Astrocyte of the spinal cord (primary cell): ENCODE results near the gene GAS7.

Experiments
- DNase-seq: peaks from one replicate; pipeline ENCODE4 v3.0.0; 2011; ENCODE audit warnings: low read depth, low spot score
- H3K4me3 ChIP-seq: 2 replicates; pipeline ENCODE4 v1.5.1; 2011; ENCODE audit warnings: low read depth, mild to moderate bottlenecking, low read length, moderate library complexity
- CTCF ChIP-seq: IDR thresholded peaks from 2 replicates; pipeline ENCODE4 v1.5.1; 2012; ENCODE audit warnings: low read depth, mild to moderate bottlenecking, low read length, inconsistent platforms
- in situ Hi-C: cut with HindIII; loops from 2 replicates; pipeline ENCODE4 v1.10.0; 2017; ENCODE audit warnings: low sequenced_read_pairs

GAS7 gene

GRCh38 chr17:9973669-9974447, 224.5 kb downstream of the GAS7 start:
- no peak for TF ChIP-seq CTCF
- H3K4me3 ChIP-seq, result no peak overlapping the region
- peak; percentile 4 for DNase-seq
- in situ Hi-C loops, result no loop called here

- in situ Hi-C loops, result no loop called here
- TF ChIP-seq CTCF, result no peak
- H3K4me3 ChIP-seq, result no peak overlapping the region
- peak; percentile 42 for DNase-seq
Observed at GRCh38 chr17:9971991-9972390, 226.4 kb downstream of the GAS7 start.

- no peak for DNase-seq
- H3K4me3 ChIP-seq, result no peak overlapping the region
- no peak for TF ChIP-seq CTCF
- in situ Hi-C loops, result no loop called here
Observed at GRCh38 chr17:9969301-9969935, 229.0 kb downstream of the GAS7 start.

GRCh38 chr17:9968881-9969280, 229.5 kb downstream of the GAS7 start:
- TF ChIP-seq CTCF, result no peak
- in situ Hi-C loops, result no loop called here
- DNase-seq, result peak; percentile 33
- no peak overlapping the region for H3K4me3 ChIP-seq

- no peak overlapping the region for H3K4me3 ChIP-seq
- in situ Hi-C loops, result no loop called here
- TF ChIP-seq CTCF, result no peak
- no peak for DNase-seq
Observed at GRCh38 chr17:9968008-9968407, 230.4 kb downstream of the GAS7 start.

GRCh38 chr17:9959377-9959981, 238.9 kb downstream of the GAS7 start:
- no peak overlapping the region for H3K4me3 ChIP-seq
- peak; percentile 79 for TF ChIP-seq CTCF
- peak; percentile 40 for DNase-seq
- in situ Hi-C loops, result no loop called here
